K562 treated with DMSO at 1 percent for 4 hours (cell line): ENCODE data around the gene SPACA9. TPM values are rescaled to one million over a fixed set of nuclear protein-coding genes. Genes with fewer than 3 reads are reported as not detected.

Experiments
- total RNA-seq: library from RNA; unstranded; fragments of 300-600 nt; gene quantifications from 2 replicates; pipeline ENCODE4 v1.2.3, GENCODE V29; 2022; ENCODE audit not compliant: insufficient read depth

Gene SPACA9
- total RNA-seq: 0.63 and 1.5 TPM in 2 replicates

GRCh38 chr9:132878695-132879456, at the start of gene SPACA9:
SPACA9 (plus strand) TSS chr9:132878898; CDS start chr9:132883948, 5,050 bp downstream.

GRCh38 chr9:132877824-132878694, 639 bp upstream of the SPACA9 start, which contains the start of gene AK8:
AK8 (minus strand) TSS chr9:132878284; CDS start chr9:132878255, 29 bp downstream.

Other genes starting within 250 kb of the SPACA9 start
- 4.5 and 7.2 TPM in 2 replicates for gene DDX31, start 208.9 kb upstream of the SPACA9 start, total RNA-seq
- 5.5 and 7.1 TPM in 2 replicates for gene GTF3C4, start 208.4 kb upstream of the SPACA9 start, total RNA-seq
- gene AK8, start 614 bp upstream of the SPACA9 start, total RNA-seq: not detected in 2 replicates
- 15.6 and 16.5 TPM in 2 replicates for gene TSC1, start 65.7 kb downstream of the SPACA9 start, total RNA-seq
- gene GFI1B, start 99.8 kb downstream of the SPACA9 start, total RNA-seq: 30.2 and 48.2 TPM in 2 replicates
- 77.0 and 86.9 TPM in 2 replicates for gene GTF3C5, start 152.1 kb downstream of the SPACA9 start, total RNA-seq
- gene CEL, start 183.1 kb downstream of the SPACA9 start, total RNA-seq: 2.3 and 2.7 TPM in 2 replicates
- gene RALGDS, start 242.3 kb downstream of the SPACA9 start, total RNA-seq: 23.3 and 30.9 TPM in 2 replicates